WTC11 (cell line): ENCODE results near the gene GFM2. TPM values are rescaled to one million over a fixed set of nuclear protein-coding genes. Genes with fewer than 3 reads are reported as not detected.
A peak's percentile ranks its signal among the peaks of the same experiment; 100 is the strongest.

ENCODE experiments used
- ATAC-seq: fragments of 200-7000 bp; cut with Tn5 transposase; 2 replicates; pipeline ENCODE4 v1.10.0; 2021; ENCODE audit warnings: mild to moderate bottlenecking, moderate library complexity
- CTCF ChIA-PET: fragments of 300-600 bp; sonication (Branson Sonifier 250); formaldehyde crosslinking; loops from one replicate; lab custom pipeline; 2021; ENCODE audit warnings: antibody characterized with exemption; lab: Charles Lee
- POLR2A ChIA-PET: fragments of 350-600 bp; sonication (Branson Sonifier 250); formaldehyde crosslinking; loops from one replicate; lab custom pipeline; 2021; ENCODE audit warnings: antibody characterized with exemption; lab: Charles Lee
- DNase-seq: peaks from one replicate; pipeline ENCODE4 v3.0.0; 2021; ENCODE audit warnings: low spot score
- H3K27ac Mint-ChIP-seq: 2 replicates; pipeline ENCODE4 v1.8.0; 2021; ENCODE audit warnings: mixed read lengths
- H3K27me3 Mint-ChIP-seq: 2 replicates; pipeline ENCODE4 v1.8.0; 2021; ENCODE audit warnings: low read depth, mild to moderate bottlenecking, moderate library complexity, mixed read lengths
- H3K36me3 Mint-ChIP-seq: 2 replicates; pipeline ENCODE4 v1.8.0; 2021; ENCODE audit warnings: mixed read lengths
- H3K4me1 Mint-ChIP-seq: 2 replicates; pipeline ENCODE4 v1.8.0; 2022; ENCODE audit warnings: mixed read lengths
- H3K4me3 Mint-ChIP-seq: 2 replicates; pipeline ENCODE4 v1.8.0; 2021; ENCODE audit warnings: mild to moderate bottlenecking, moderate library complexity, mixed read lengths
- H3K9me3 Mint-ChIP-seq: 2 replicates; pipeline ENCODE4 v1.8.0; 2021; ENCODE audit warnings: mixed read lengths
- CREM ChIP-seq: sonication (generic); formaldehyde crosslinking; IDR thresholded peaks from 2 replicates; pipeline ENCODE4 v1.8.1; 2022; ENCODE audit warnings: mild to moderate bottlenecking, missing genetic modification reagents, moderate library complexity
- FOXJ3 ChIP-seq: sonication (generic); formaldehyde crosslinking; IDR thresholded peaks from 2 replicates; pipeline ENCODE4 v1.9.0; 2021; ENCODE audit warnings: missing genetic modification reagents, mild to moderate bottlenecking, borderline replicate concordance
- JUN ChIP-seq: sonication (generic); formaldehyde crosslinking; IDR thresholded peaks from 2 replicates; pipeline ENCODE4 v1.8.0; 2023; ENCODE audit warnings: mild to moderate bottlenecking, missing genetic modification reagents
- MYBL2 ChIP-seq: sonication (generic); formaldehyde crosslinking; IDR thresholded peaks from 2 replicates; pipeline ENCODE4 v1.8.1; 2023; ENCODE audit warnings: mild to moderate bottlenecking, moderate library complexity, missing genetic modification reagents
- NFYB ChIP-seq: sonication (generic); formaldehyde crosslinking; conservative IDR thresholded peaks from 2 replicates; pipeline ENCODE4 v1.8.0; 2022; ENCODE audit warnings: low read depth, missing genetic modification reagents
- NR3C1 ChIP-seq: sonication (generic); formaldehyde crosslinking; conservative IDR thresholded peaks from 2 replicates; pipeline ENCODE4 v1.8.1; 2023; ENCODE audit warnings: low read depth, mild to moderate bottlenecking, missing genetic modification reagents
- OVOL2 ChIP-seq: fragments of 250-450 bp; sonication (Bioruptor Pico); IDR thresholded peaks from 2 replicates; pipeline ENCODE4 v1.9.0; 2021; ENCODE audit warnings: mild to moderate bottlenecking, borderline replicate concordance
- PRRX2 ChIP-seq: fragments of 250-450 bp; sonication (Bioruptor Pico); IDR thresholded peaks from 2 replicates; pipeline ENCODE4 v1.8.0; 2021; ENCODE audit warnings: mild to moderate bottlenecking
- SMAD3 ChIP-seq: sonication (generic); formaldehyde crosslinking; IDR thresholded peaks from 2 replicates; pipeline ENCODE4 v1.8.0; 2022; ENCODE audit warnings: missing genetic modification reagents, mild to moderate bottlenecking, borderline replicate concordance
- ZNF138 ChIP-seq: sonication (generic); formaldehyde crosslinking; conservative IDR thresholded peaks from 2 replicates; pipeline ENCODE4 v1.8.1; 2022; ENCODE audit warnings: mild to moderate bottlenecking, moderate library complexity, missing genetic modification reagents
- ZNF416 ChIP-seq: fragments of 250-450 bp; sonication (Bioruptor Pico); IDR thresholded peaks from 2 replicates; pipeline ENCODE4 v1.9.0; 2021; ENCODE audit warnings: mild to moderate bottlenecking, inconsistent platforms
- ZNF671 ChIP-seq: fragments of 250-450 bp; sonication (Bioruptor Pico); IDR thresholded peaks from 2 replicates; pipeline ENCODE4 v1.8.0; 2021; ENCODE audit warnings: mild to moderate bottlenecking
- total RNA-seq: library from RNA; stranded (reverse); gene quantifications from 3 replicates; pipeline ENCODE4 v1.2.3, GENCODE V29; 2021
- TF ChIP-seq, protein P1 (sequence below): fragments of 200-600 bp; IDR thresholded peaks from 2 replicates; pipeline ENCODE4 v1.8.0; 2022; ENCODE audit warnings: antibody characterized with exemption
- TF ChIP-seq, protein P2 (sequence below): sonication (generic); formaldehyde crosslinking; IDR thresholded peaks from 2 replicates; pipeline ENCODE4 v1.8.1; 2023; ENCODE audit warnings: mild to moderate bottlenecking, missing genetic modification reagents, moderate library complexity
- TF ChIP-seq, protein P3 (sequence below): sonication (generic); formaldehyde crosslinking; IDR thresholded peaks from 2 replicates; pipeline ENCODE4 v1.8.1; 2022; ENCODE audit warnings: mild to moderate bottlenecking, missing genetic modification reagents, moderate library complexity, borderline replicate concordance
- TF ChIP-seq, protein P4 (sequence below): sonication (generic); formaldehyde crosslinking; IDR thresholded peaks from 2 replicates; pipeline ENCODE4 v1.8.1; 2023; ENCODE audit warnings: mild to moderate bottlenecking, missing genetic modification reagents, moderate library complexity
- TF ChIP-seq, protein P5 (sequence below): sonication (generic); formaldehyde crosslinking; conservative IDR thresholded peaks from 2 replicates; pipeline ENCODE4 v1.8.1; 2023; ENCODE audit warnings: mild to moderate bottlenecking, low read depth, missing genetic modification reagents, moderate library complexity
- TF ChIP-seq, protein P6 (sequence below): sonication (generic); formaldehyde crosslinking; IDR thresholded peaks from 2 replicates; pipeline ENCODE4 v1.8.0; 2023; ENCODE audit warnings: missing genetic modification reagents, mild to moderate bottlenecking, borderline replicate concordance

The GFM2 gene
- total RNA-seq, 1 experiment from 2014 or later: 31.6 TPM

DNA sequence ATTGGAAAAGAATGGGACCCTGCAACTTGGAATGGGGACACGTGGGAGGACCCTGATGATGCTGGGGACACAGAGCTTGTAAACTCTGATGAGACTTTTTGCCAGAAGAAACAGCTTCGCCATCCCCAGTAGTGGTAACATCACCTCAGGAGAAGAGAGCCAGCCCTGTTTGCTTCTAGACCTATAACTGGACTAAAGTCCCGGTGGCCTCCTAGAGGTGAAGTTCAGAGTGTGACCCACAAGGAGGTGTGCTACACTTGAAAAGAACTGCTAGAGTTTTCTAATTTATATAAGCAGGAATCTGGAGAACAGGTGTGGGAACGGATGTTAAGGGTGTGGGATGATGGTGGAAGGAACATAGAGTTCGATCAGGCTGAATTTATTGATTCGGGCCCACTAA lies 19.9 kb upstream of the GFM2 start:
- POLR2A ChIA-PET: no interaction called here
- CTCF ChIA-PET: no interaction called here
- Mint-ChIP-seq H3K36me3 (peaks cover 75% of the 10 kb centered on the region), H3K4me1 (no peaks in the 10 kb centered on the region), H3K27me3 (no peaks in the 10 kb centered on the region), H3K4me3 (no peak overlapping the region), H3K27ac (peak overlapping the region; percentile 44; the same call in 1 of the 2 replicates), H3K9me3 (no peaks in the 10 kb centered on the region; the same call in 1 of the 2 replicates)
- DNase-seq: no peak
- TF ChIP-seq, protein P1, sequence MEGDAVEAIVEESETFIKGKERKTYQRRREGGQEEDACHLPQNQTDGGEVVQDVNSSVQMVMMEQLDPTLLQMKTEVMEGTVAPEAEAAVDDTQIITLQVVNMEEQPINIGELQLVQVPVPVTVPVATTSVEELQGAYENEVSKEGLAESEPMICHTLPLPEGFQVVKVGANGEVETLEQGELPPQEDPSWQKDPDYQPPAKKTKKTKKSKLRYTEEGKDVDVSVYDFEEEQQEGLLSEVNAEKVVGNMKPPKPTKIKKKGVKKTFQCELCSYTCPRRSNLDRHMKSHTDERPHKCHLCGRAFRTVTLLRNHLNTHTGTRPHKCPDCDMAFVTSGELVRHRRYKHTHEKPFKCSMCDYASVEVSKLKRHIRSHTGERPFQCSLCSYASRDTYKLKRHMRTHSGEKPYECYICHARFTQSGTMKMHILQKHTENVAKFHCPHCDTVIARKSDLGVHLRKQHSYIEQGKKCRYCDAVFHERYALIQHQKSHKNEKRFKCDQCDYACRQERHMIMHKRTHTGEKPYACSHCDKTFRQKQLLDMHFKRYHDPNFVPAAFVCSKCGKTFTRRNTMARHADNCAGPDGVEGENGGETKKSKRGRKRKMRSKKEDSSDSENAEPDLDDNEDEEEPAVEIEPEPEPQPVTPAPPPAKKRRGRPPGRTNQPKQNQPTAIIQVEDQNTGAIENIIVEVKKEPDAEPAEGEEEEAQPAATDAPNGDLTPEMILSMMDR: no peak
- no peak for TF ChIP-seq NR3C1 (CRISPR knock-in tag)
- TF ChIP-seq, protein P2, sequence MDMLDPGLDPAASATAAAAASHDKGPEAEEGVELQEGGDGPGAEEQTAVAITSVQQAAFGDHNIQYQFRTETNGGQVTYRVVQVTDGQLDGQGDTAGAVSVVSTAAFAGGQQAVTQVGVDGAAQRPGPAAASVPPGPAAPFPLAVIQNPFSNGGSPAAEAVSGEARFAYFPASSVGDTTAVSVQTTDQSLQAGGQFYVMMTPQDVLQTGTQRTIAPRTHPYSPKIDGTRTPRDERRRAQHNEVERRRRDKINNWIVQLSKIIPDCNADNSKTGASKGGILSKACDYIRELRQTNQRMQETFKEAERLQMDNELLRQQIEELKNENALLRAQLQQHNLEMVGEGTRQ (CRISPR knock-in tag): no peak
- TF ChIP-seq SMAD3 (CRISPR knock-in tag): no peak
- TF ChIP-seq, protein P3, sequence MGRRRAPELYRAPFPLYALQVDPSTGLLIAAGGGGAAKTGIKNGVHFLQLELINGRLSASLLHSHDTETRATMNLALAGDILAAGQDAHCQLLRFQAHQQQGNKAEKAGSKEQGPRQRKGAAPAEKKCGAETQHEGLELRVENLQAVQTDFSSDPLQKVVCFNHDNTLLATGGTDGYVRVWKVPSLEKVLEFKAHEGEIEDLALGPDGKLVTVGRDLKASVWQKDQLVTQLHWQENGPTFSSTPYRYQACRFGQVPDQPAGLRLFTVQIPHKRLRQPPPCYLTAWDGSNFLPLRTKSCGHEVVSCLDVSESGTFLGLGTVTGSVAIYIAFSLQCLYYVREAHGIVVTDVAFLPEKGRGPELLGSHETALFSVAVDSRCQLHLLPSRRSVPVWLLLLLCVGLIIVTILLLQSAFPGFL (CRISPR knock-in tag): no peak
- TF ChIP-seq, protein P4, sequence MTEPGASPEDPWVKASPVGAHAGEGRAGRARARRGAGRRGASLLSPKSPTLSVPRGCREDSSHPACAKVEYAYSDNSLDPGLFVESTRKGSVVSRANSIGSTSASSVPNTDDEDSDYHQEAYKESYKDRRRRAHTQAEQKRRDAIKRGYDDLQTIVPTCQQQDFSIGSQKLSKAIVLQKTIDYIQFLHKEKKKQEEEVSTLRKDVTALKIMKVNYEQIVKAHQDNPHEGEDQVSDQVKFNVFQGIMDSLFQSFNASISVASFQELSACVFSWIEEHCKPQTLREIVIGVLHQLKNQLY: no peak
- TF ChIP-seq PRRX2: no peak
- no peak for TF ChIP-seq CREM (CRISPR knock-in tag)
- TF ChIP-seq, protein P5, sequence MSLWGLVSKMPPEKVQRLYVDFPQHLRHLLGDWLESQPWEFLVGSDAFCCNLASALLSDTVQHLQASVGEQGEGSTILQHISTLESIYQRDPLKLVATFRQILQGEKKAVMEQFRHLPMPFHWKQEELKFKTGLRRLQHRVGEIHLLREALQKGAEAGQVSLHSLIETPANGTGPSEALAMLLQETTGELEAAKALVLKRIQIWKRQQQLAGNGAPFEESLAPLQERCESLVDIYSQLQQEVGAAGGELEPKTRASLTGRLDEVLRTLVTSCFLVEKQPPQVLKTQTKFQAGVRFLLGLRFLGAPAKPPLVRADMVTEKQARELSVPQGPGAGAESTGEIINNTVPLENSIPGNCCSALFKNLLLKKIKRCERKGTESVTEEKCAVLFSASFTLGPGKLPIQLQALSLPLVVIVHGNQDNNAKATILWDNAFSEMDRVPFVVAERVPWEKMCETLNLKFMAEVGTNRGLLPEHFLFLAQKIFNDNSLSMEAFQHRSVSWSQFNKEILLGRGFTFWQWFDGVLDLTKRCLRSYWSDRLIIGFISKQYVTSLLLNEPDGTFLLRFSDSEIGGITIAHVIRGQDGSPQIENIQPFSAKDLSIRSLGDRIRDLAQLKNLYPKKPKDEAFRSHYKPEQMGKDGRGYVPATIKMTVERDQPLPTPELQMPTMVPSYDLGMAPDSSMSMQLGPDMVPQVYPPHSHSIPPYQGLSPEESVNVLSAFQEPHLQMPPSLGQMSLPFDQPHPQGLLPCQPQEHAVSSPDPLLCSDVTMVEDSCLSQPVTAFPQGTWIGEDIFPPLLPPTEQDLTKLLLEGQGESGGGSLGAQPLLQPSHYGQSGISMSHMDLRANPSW (CRISPR knock-in tag): no peak
- TF ChIP-seq, protein P6, sequence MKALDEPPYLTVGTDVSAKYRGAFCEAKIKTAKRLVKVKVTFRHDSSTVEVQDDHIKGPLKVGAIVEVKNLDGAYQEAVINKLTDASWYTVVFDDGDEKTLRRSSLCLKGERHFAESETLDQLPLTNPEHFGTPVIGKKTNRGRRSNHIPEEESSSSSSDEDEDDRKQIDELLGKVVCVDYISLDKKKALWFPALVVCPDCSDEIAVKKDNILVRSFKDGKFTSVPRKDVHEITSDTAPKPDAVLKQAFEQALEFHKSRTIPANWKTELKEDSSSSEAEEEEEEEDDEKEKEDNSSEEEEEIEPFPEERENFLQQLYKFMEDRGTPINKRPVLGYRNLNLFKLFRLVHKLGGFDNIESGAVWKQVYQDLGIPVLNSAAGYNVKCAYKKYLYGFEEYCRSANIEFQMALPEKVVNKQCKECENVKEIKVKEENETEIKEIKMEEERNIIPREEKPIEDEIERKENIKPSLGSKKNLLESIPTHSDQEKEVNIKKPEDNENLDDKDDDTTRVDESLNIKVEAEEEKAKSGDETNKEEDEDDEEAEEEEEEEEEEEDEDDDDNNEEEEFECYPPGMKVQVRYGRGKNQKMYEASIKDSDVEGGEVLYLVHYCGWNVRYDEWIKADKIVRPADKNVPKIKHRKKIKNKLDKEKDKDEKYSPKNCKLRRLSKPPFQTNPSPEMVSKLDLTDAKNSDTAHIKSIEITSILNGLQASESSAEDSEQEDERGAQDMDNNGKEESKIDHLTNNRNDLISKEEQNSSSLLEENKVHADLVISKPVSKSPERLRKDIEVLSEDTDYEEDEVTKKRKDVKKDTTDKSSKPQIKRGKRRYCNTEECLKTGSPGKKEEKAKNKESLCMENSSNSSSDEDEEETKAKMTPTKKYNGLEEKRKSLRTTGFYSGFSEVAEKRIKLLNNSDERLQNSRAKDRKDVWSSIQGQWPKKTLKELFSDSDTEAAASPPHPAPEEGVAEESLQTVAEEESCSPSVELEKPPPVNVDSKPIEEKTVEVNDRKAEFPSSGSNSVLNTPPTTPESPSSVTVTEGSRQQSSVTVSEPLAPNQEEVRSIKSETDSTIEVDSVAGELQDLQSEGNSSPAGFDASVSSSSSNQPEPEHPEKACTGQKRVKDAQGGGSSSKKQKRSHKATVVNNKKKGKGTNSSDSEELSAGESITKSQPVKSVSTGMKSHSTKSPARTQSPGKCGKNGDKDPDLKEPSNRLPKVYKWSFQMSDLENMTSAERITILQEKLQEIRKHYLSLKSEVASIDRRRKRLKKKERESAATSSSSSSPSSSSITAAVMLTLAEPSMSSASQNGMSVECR (CRISPR knock-in tag): no peak
- no peak for TF ChIP-seq FOXJ3 (CRISPR knock-in tag)
- TF ChIP-seq, all 79 proteins: peak for 0
- no peak for ATAC-seq

DNA sequence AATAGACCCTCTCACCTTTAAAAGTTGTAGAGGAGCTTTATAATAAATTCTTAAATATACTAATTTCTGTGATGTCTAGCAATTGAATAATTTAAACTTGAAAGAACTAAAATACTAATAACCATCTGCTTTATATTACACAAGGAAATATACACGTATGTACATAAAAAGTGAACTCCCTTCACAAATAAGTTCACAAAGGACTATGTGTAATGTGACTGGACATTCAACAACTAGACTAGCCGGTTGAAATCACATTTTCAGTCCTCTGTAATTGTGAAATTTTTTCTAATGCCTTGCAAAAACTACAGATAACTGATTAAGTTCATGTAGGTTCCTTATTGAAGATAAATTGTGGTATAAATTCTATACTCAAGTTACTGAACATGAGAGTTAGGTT lies 11.7 kb upstream of the GFM2 start:
- TF ChIP-seq ZNF416 (CRISPR knock-in tag) (no peak), MYBL2 (CRISPR knock-in tag) (no peak), OVOL2 (CRISPR knock-in tag) (no peak), ZNF671 (CRISPR knock-in tag) (no peak), JUN (no peak), NFYB (no peak), ZNF138 (no peak)
- TF ChIP-seq, protein P2 (CRISPR knock-in tag): no peak
- H3K4me3 Mint-ChIP-seq: no peak overlapping the region
- no peaks in the 10 kb centered on the region for H3K27me3 Mint-ChIP-seq
- ChIA-PET CTCF (no interaction called here), POLR2A (no interaction called here)
- 0 out of 2 replicates have a peak overlapping the region, but pooled peaks have one; percentile 19 for H3K27ac Mint-ChIP-seq
- H3K9me3 Mint-ChIP-seq: no peaks in the 10 kb centered on the region
- no peak for DNase-seq
- H3K4me1 Mint-ChIP-seq: no peaks in the 10 kb centered on the region
- H3K36me3 Mint-ChIP-seq: peaks cover 43% of the 10 kb centered on the region
- no peak for ATAC-seq
